Large intestine (tissue), 3 donors: ENCODE results near the gene LIPT2. TPM values are rescaled to one million over a fixed set of nuclear protein-coding genes. Genes with fewer than 3 reads are reported as not detected.
"Not testable (repeated sequence)": the region's sequence is repeated elsewhere in the genome, so short reads cannot be mapped to it uniquely, and the experiment has no call there.

Source experiments
- DNase-seq, 2 donors: peaks; one replicate each; pipeline versions ENCODE4 v3.0.0 to v3.0.0-alpha.2; 2013
- H3K27ac ChIP-seq: one replicate; pipeline ENCODE4 v1.5.1; 2013; ENCODE audit warnings: low read length
- H3K27me3 ChIP-seq: 2 replicates; pipeline ENCODE4 v1.6.1; 2013; ENCODE audit warnings: low read length; ENCODE audit not compliant: control insufficient read depth, insufficient read depth
- H3K36me3 ChIP-seq: 2 replicates; pipeline ENCODE4 v1.6.1; 2013; ENCODE audit warnings: low read length; ENCODE audit not compliant: control insufficient read depth, insufficient read depth
- H3K4me1 ChIP-seq: one replicate; pipeline ENCODE4 v1.6.1; 2013; ENCODE audit warnings: low read length; ENCODE audit not compliant: control insufficient read depth, insufficient read depth
- H3K4me3 ChIP-seq: one replicate; pipeline ENCODE4 v1.5.1; 2013; ENCODE audit warnings: low read length
- H3K9me3 ChIP-seq: one replicate; pipeline ENCODE4 v1.6.1; 2013; ENCODE audit warnings: mild to moderate bottlenecking, low read depth, low read length, moderate library complexity; ENCODE audit not compliant: control insufficient read depth
- WGBS: methylation state at CpG from one replicate; pipeline ENCODE4 v1.1.5; 2013; ENCODE audit warnings: low lambda C conversion rate; ENCODE audit not compliant: insufficient coverage; 5-methylcytosine and 5-hydroxymethylcytosine counted together
- polyA plus RNA-seq: library from polyadenylated mRNA; unstranded; fragments of 120-200 nt; gene quantifications from one replicate; pipeline ENCODE4 v1.2.1, GENCODE V29; 2013

Gene LIPT2
- polyA plus RNA-seq, 1 donor, result 6.8 TPM

GRCh38 chr11:74532501-74533246 is 39.1 kb upstream of the LIPT2 start:
- Histone ChIP-seq H3K4me3 (no peak overlapping the region), H3K27me3 (no peaks in the 10 kb centered on the region), H3K4me1 (peaks cover 18% of the 10 kb centered on the region), H3K36me3 (no peaks in the 10 kb centered on the region), H3K27ac (peak overlapping the region; percentile 16), H3K9me3 (peaks cover 10% of the 10 kb centered on the region)
- 50% methylated on average over 1 of the region's 5 CpGs for WGBS
- peak; percentile 57 to 85 for DNase-seq

- DNase-seq, result no peak
- Histone ChIP-seq H3K9me3 (no peaks in the 10 kb centered on the region), H3K36me3 (no peaks in the 10 kb centered on the region), H3K27me3 (no peaks in the 10 kb centered on the region), H3K4me1 (peaks cover 4% of the 10 kb centered on the region), H3K4me3 (no peak overlapping the region), H3K27ac (no peak overlapping the region)
- 64% methylated on average over 2 of the region's 2 CpGs for WGBS
These were observed 31.5 kb upstream of the LIPT2 start for GRCh38 chr11:74524978-74525377.

GRCh38 chr11:74524501-74524900 is 31.0 kb upstream of the LIPT2 start:
- H3K27ac ChIP-seq, result no peak overlapping the region
- H3K9me3 ChIP-seq, result no peaks in the 10 kb centered on the region
- no peak overlapping the region for H3K4me3 ChIP-seq
- WGBS, result no CpG with 5 or more reads among the region's 5 CpGs
- H3K27me3 ChIP-seq, result no peaks in the 10 kb centered on the region
- H3K36me3 ChIP-seq, result no peaks in the 10 kb centered on the region
- DNase-seq, result peak in 1 of 2 donors; percentile 32
- H3K4me1 ChIP-seq, result peaks cover 4% of the 10 kb centered on the region

- peaks cover 8% of the 10 kb centered on the region for H3K4me1 ChIP-seq
- H3K4me3 ChIP-seq, result no peak overlapping the region
- DNase-seq, result no peak
- H3K27me3 ChIP-seq, result no peaks in the 10 kb centered on the region
- H3K36me3 ChIP-seq, result no peaks in the 10 kb centered on the region
- no CpG with 5 or more reads among the region's 3 CpGs for WGBS
- H3K9me3 ChIP-seq, result no peaks in the 10 kb centered on the region
- no peak overlapping the region for H3K27ac ChIP-seq
These were observed 29.3 kb upstream of the LIPT2 start for GRCh38 chr11:74522776-74523175.

GRCh38 chr11:74521666-74522252 is 28.2 kb upstream of the LIPT2 start:
- DNase-seq, result no peak
- Histone ChIP-seq H3K4me1 (peaks cover 8% of the 10 kb centered on the region), H3K36me3 (no peaks in the 10 kb centered on the region), H3K4me3 (no peak overlapping the region), H3K9me3 (no peaks in the 10 kb centered on the region), H3K27ac (no peak overlapping the region), H3K27me3 (no peaks in the 10 kb centered on the region)
- no CpG with 5 or more reads among the region's 2 CpGs for WGBS

- H3K9me3 ChIP-seq, result no peaks in the 10 kb centered on the region
- no peaks in the 10 kb centered on the region for H3K27me3 ChIP-seq
- peaks cover 8% of the 10 kb centered on the region for H3K4me1 ChIP-seq
- no peak for DNase-seq
- H3K36me3 ChIP-seq, result no peaks in the 10 kb centered on the region
- H3K27ac ChIP-seq, result no peak overlapping the region
- WGBS, result no CpG with 5 or more reads among the region's 12 CpGs
- no peak overlapping the region for H3K4me3 ChIP-seq
These were observed 27.6 kb upstream of the LIPT2 start for GRCh38 chr11:74520927-74521665.

- H3K27me3 ChIP-seq, result no peaks in the 10 kb centered on the region
- H3K27ac ChIP-seq, result no peak overlapping the region
- H3K36me3 ChIP-seq, result no peaks in the 10 kb centered on the region
- H3K4me3 ChIP-seq, result no peak overlapping the region
- DNase-seq, result peak in 1 of 2 donors; percentile 32
- no peaks in the 10 kb centered on the region for H3K9me3 ChIP-seq
- WGBS, result 50% methylated on average over 1 of the region's 1 CpG
- H3K4me1 ChIP-seq, result peaks cover 8% of the 10 kb centered on the region
These were observed 26.8 kb upstream of the LIPT2 start for GRCh38 chr11:74520316-74520715.

- DNase-seq, result peak; percentile 35 to 80
- H3K9me3 ChIP-seq, result no peaks in the 10 kb centered on the region
- peaks cover 8% of the 10 kb centered on the region for H3K4me1 ChIP-seq
- H3K27me3 ChIP-seq, result no peaks in the 10 kb centered on the region
- no peak overlapping the region for H3K4me3 ChIP-seq
- H3K36me3 ChIP-seq, result no peaks in the 10 kb centered on the region
- no peak overlapping the region for H3K27ac ChIP-seq
- 40% methylated on average over 1 of the region's 3 CpGs for WGBS
These were observed 26.2 kb upstream of the LIPT2 start for GRCh38 chr11:74519710-74520109.

- not testable (repeated sequence) for H3K27me3 ChIP-seq, DNase-seq, H3K9me3 ChIP-seq, H3K36me3 ChIP-seq, H3K4me1 ChIP-seq, H3K4me3 ChIP-seq, H3K27ac ChIP-seq
- WGBS, result 93% methylated on average over 4 of the region's 6 CpGs
These were observed 24.1 kb upstream of the LIPT2 start for GRCh38 chr11:74517592-74517991.

- DNase-seq, result no peak
- WGBS, result no CpG with 5 or more reads among the region's 2 CpGs
- Histone ChIP-seq H3K4me1 (peaks cover 3% of the 10 kb centered on the region), H3K4me3 (no peak overlapping the region), H3K27me3 (no peaks in the 10 kb centered on the region), H3K36me3 (no peaks in the 10 kb centered on the region), H3K27ac (no peak overlapping the region), H3K9me3 (peaks cover 5% of the 10 kb centered on the region)
These were observed 14.1 kb upstream of the LIPT2 start for GRCh38 chr11:74507582-74507981.
